ENCODE results near the gene MTR.

DNA sequence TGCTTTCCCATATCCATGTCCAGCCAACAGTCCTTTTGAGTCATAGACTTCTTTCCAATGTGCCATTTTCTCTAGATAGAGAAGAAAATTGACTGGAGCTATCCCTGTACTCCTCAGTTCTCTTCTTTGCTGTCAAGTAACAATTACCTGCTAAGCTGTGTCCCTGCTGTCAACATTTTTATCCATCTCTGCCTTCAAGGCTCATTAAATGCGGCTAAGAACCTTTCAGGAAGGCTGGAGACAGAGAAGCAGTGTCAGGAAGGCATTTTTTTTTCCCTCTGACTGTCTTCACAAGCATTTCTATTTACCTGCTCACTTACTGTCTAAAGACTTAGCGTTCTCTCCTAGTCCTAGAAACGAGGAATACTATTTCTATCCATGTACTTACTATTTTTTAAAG, 69.1 kb downstream of the MTR start:
- TF ChIP-seq, protein P1, sequence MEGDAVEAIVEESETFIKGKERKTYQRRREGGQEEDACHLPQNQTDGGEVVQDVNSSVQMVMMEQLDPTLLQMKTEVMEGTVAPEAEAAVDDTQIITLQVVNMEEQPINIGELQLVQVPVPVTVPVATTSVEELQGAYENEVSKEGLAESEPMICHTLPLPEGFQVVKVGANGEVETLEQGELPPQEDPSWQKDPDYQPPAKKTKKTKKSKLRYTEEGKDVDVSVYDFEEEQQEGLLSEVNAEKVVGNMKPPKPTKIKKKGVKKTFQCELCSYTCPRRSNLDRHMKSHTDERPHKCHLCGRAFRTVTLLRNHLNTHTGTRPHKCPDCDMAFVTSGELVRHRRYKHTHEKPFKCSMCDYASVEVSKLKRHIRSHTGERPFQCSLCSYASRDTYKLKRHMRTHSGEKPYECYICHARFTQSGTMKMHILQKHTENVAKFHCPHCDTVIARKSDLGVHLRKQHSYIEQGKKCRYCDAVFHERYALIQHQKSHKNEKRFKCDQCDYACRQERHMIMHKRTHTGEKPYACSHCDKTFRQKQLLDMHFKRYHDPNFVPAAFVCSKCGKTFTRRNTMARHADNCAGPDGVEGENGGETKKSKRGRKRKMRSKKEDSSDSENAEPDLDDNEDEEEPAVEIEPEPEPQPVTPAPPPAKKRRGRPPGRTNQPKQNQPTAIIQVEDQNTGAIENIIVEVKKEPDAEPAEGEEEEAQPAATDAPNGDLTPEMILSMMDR (IDR thresholded peaks at IDR 0.05) = no peak
- TF ChIP-seq, protein P2, sequence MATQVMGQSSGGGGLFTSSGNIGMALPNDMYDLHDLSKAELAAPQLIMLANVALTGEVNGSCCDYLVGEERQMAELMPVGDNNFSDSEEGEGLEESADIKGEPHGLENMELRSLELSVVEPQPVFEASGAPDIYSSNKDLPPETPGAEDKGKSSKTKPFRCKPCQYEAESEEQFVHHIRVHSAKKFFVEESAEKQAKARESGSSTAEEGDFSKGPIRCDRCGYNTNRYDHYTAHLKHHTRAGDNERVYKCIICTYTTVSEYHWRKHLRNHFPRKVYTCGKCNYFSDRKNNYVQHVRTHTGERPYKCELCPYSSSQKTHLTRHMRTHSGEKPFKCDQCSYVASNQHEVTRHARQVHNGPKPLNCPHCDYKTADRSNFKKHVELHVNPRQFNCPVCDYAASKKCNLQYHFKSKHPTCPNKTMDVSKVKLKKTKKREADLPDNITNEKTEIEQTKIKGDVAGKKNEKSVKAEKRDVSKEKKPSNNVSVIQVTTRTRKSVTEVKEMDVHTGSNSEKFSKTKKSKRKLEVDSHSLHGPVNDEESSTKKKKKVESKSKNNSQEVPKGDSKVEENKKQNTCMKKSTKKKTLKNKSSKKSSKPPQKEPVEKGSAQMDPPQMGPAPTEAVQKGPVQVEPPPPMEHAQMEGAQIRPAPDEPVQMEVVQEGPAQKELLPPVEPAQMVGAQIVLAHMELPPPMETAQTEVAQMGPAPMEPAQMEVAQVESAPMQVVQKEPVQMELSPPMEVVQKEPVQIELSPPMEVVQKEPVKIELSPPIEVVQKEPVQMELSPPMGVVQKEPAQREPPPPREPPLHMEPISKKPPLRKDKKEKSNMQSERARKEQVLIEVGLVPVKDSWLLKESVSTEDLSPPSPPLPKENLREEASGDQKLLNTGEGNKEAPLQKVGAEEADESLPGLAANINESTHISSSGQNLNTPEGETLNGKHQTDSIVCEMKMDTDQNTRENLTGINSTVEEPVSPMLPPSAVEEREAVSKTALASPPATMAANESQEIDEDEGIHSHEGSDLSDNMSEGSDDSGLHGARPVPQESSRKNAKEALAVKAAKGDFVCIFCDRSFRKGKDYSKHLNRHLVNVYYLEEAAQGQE (IDR thresholded peaks at IDR 0.05) = no peak
- TF ChIP-seq RFX5 (IDR thresholded peaks at IDR 0.05) (no peak), RNF2 (IDR thresholded peaks at IDR 0.05; ENCODE audit: borderline replicate concordance, low read depth) (no peak)
